Measurements from ENCODE around the gene CARNS1. TPM values are rescaled to one million over a fixed set of nuclear protein-coding genes. Genes with fewer than 3 reads are reported as not detected.

The CARNS1 gene
- total RNA-seq, 6 donors from 2014 or later, result 0.49 to 4.2 (median 0.89) TPM

- ATAC-seq (ENCODE audit: low FRiP score in 2 of 2), result no peak
- no peak for DNase-seq
- no peaks in the 10 kb centered on the region for H3K36me3 ChIP-seq
- peaks cover 33 to 53% (median 40%) of the 10 kb centered on the region in 4 donors for H3K4me1 ChIP-seq
- no peaks in the 10 kb centered on the region for H3K27me3 ChIP-seq
- H3K27ac ChIP-seq, result peak overlapping the region; percentile 77 to 93 (median 90)
- TF ChIP-seq, protein P1, sequence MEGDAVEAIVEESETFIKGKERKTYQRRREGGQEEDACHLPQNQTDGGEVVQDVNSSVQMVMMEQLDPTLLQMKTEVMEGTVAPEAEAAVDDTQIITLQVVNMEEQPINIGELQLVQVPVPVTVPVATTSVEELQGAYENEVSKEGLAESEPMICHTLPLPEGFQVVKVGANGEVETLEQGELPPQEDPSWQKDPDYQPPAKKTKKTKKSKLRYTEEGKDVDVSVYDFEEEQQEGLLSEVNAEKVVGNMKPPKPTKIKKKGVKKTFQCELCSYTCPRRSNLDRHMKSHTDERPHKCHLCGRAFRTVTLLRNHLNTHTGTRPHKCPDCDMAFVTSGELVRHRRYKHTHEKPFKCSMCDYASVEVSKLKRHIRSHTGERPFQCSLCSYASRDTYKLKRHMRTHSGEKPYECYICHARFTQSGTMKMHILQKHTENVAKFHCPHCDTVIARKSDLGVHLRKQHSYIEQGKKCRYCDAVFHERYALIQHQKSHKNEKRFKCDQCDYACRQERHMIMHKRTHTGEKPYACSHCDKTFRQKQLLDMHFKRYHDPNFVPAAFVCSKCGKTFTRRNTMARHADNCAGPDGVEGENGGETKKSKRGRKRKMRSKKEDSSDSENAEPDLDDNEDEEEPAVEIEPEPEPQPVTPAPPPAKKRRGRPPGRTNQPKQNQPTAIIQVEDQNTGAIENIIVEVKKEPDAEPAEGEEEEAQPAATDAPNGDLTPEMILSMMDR (IDR thresholded peaks at IDR 0.05), result no peak
- no peak for TF ChIP-seq EP300 (IDR thresholded peaks at IDR 0.05)
- no peak for TF ChIP-seq POLR2A (IDR thresholded peaks at IDR 0.05)
- no peak for TF ChIP-seq POLR2AphosphoS5 (IDR thresholded peaks at IDR 0.05)
- no peaks in the 10 kb centered on the region for H3K9me3 ChIP-seq
- 68 to 78% methylated on average over 9 to 10 of the region's 11 CpGs for WGBS, 2 donors
- peak overlapping the region in 2 of 4 donors; percentile 83 to 91 for H3K4me3 ChIP-seq
These were observed 51.7 kb downstream of the CARNS1 start for GRCh38 chr11:67466962-67467771.

DNA sequence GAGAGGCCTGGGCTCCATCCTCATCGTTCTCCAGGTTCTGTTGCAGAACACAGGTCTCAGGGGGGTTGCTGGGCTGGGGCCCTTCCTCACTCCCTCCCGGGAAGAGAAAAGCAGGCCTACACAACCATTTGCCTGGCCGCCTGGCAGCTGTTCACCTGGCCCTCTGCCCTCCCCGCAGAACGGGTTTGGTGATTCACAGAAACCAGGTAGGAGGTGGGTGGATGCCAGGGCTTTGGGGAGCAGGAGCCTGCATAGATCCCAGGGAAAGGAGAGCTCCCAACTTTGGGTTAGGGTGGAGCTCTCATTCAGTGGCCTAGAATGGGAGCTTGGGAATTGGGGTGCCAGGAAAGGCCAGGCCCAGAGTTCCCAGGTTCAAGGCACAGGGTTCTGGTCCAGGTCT is 52.6 kb downstream of the CARNS1 start:
- Histone ChIP-seq H3K27ac (peak overlapping the region; percentile 77 to 93 (median 90)), H3K4me3 (peak overlapping the region; percentile 71 to 98 (median 87))
- peak; percentile 85 to 87 for DNase-seq

GRCh38 chr11:67468456-67468758 is 52.9 kb downstream of the CARNS1 start:
- 0 to 4% methylated on average over 4 to 6 of the region's 6 CpGs for WGBS, 2 donors
- H3K4me3 ChIP-seq, result peak overlapping the region; percentile 71 to 98 (median 87)
- peak overlapping the region; percentile 77 to 93 (median 90) for H3K27ac ChIP-seq
- DNase-seq (no peak), ATAC-seq (ENCODE audit: low FRiP score in 2 of 2) (no peak)
- H3K36me3 ChIP-seq, result no peaks in the 10 kb centered on the region
- H3K9me3 ChIP-seq, result no peaks in the 10 kb centered on the region
- TF ChIP-seq, protein P1 (IDR thresholded peaks at IDR 0.05), result no peak
- TF ChIP-seq POLR2AphosphoS5 (IDR thresholded peaks at IDR 0.05), result no peak
- no peak for TF ChIP-seq POLR2A (IDR thresholded peaks at IDR 0.05)
- TF ChIP-seq EP300 (IDR thresholded peaks at IDR 0.05), result no peak
- H3K4me1 ChIP-seq, result peaks cover 33 to 53% (median 40%) of the 10 kb centered on the region in 4 donors
- H3K27me3 ChIP-seq, result no peaks in the 10 kb centered on the region

More for the DNA sequence above, 52.6 kb downstream of the CARNS1 start:
- Histone ChIP-seq H3K27me3 (no peaks in the 10 kb centered on the region), H3K36me3 (no peaks in the 10 kb centered on the region), H3K4me1 (peaks cover 33 to 53% (median 40%) of the 10 kb centered on the region in 4 donors), H3K9me3 (no peaks in the 10 kb centered on the region)
- 56% methylated on average over 4 of the region's 5 CpGs; no CpG with 5 or more reads in 1 of the 2 donors for WGBS, 2 donors
- ATAC-seq (ENCODE audit: low FRiP score in 2 of 2), result no peak
- TF ChIP-seq, protein P1 (IDR thresholded peaks at IDR 0.05), result no peak
- peak in 1 of 4 donors; percentile 20 for TF ChIP-seq POLR2A (IDR thresholded peaks at IDR 0.05)

GRCh38 chr11:67468759-67469507 is 53.5 kb downstream of the CARNS1 start, which contains the start of gene TMEM134:
TSS of gene TMEM134 (minus strand) at chr11:67469251. CDS start at chr11:67469192, 59 bp downstream.
- 0% methylated on average over 5 to 9 of the region's 76 CpGs for WGBS, 2 donors
- no peaks in the 10 kb centered on the region for H3K27me3 ChIP-seq
- H3K9me3 ChIP-seq, result no peaks in the 10 kb centered on the region
- no peaks in the 10 kb centered on the region for H3K36me3 ChIP-seq
- H3K4me3 ChIP-seq, result peak within 1 kb of the TSS; percentile 71 to 98 (median 87)
- TF ChIP-seq, protein P1 (IDR thresholded peaks at IDR 0.05), result peak; percentile 51 to 79 (median 68)
- TF ChIP-seq EP300 (IDR thresholded peaks at IDR 0.05), result peak in 1 of 4 donors; percentile 14
- peak; percentile 85 to 88 for TF ChIP-seq POLR2AphosphoS5 (IDR thresholded peaks at IDR 0.05)
- TF ChIP-seq POLR2A (IDR thresholded peaks at IDR 0.05), result peak in 3 of 4 donors; percentile 59 to 85 (median 80)
- ATAC-seq (ENCODE audit: low FRiP score in 2 of 2) (peak; percentile 95 to 96), DNase-seq (peak; percentile 96 to 99)
- H3K4me1 ChIP-seq, result peaks cover 30 to 49% (median 37%) of the 10 kb centered on the region in 4 donors
- peak within 1 kb of the TSS; percentile 85 to 93 (median 90) for H3K27ac ChIP-seq

Data from upper lobe of left lung (tissue), 6 donors.